Stimulated activated CD4-positive, alpha-beta T cell treated with anti-CD3 and anti-CD28 coated beads, Interleukin-15, amount 100 ng/mL, for 24 hours (primary cell): Measurements from ENCODE around the gene SMC4.
A peak's percentile ranks its signal among the peaks of the same experiment; 100 is the strongest.

Experiments
- DNase-seq: peaks from one replicate; pipeline ENCODE4 v3.0.0-alpha.2; 2020

The SMC4 gene

DNA sequence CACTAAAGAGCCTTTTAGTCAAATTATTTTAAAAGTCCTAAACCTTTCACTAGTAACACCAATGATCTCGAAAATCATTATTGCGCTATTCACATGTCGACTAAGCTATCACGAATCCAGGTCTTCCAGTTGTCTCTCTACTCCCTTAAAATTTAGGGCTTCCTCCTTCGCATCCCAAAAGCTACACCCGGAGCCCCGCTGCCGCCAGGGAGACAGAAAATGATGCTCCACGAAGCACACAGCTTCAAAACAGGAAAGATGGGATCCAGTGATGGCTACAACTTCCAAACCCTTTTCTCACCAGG is 678 bp upstream of the SMC4 start:
- DNase-seq: no peak

- DNase-seq: peak; percentile 56
Observed at GRCh38 chr3:160400030-160400701, 716 bp downstream of the SMC4 start.

DNA sequence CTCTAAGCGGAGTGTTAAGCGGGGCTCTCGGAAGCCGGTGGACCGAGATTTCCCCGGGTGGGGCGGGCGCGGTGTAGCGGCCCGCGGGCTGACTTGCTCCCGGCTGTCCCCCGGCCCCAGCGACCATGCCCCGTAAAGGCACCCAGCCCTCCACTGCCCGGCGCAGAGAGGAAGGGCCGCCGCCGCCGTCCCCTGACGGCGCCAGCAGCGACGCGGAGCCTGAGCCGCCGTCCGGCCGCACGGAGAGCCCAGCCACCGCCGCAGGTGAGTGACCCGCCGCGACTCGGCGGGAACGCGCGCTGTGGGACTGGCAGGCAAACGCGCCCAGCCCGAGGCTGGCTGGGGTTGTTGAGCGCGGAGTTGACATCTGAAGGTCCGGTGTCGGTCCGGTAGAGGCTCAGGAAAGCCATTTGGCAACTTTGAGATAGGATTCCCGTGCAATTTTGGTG is 1.3 kb downstream of the SMC4 start:
- peak; percentile 37 for DNase-seq

- DNase-seq: peak; percentile 12
Observed at GRCh38 chr3:160401291-160402095, 2.0 kb downstream of the SMC4 start.

GRCh38 chr3:160402221-160403027 is 3.0 kb downstream of the SMC4 start:
- DNase-seq: no peak

DNA sequence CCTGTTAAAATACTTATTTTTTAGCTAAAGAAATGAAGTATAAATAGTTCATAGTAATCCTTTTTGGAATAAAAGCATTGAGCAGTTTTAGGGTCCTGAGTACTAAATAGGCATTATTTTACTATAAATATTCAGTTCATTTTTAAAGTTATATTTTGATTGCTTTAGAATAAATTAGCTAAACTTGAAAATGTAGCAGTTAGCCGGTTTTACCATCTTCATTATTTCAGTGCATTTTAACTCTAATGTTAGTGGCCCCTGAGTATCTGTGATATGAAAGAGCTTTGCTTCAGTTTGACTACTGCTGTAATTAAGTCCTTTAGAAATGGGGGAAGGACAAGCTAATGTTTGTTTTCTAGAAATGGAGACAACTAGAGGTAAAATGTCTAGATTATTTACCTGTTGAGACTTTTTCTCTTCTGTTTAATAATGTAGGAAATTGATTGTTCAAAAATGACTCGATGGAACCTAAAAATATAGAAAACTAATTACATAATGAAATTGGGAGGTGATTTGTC is 3.6 kb downstream of the SMC4 start:
- DNase-seq: no peak

- DNase-seq: no peak
Observed at GRCh38 chr3:160403796-160404470, 4.5 kb downstream of the SMC4 start.

- no peak for DNase-seq
Observed at GRCh38 chr3:160409812-160410610, 10.6 kb downstream of the SMC4 start.

GRCh38 chr3:160412477-160412876 is 13.0 kb downstream of the SMC4 start:
- DNase-seq: no peak

DNA sequence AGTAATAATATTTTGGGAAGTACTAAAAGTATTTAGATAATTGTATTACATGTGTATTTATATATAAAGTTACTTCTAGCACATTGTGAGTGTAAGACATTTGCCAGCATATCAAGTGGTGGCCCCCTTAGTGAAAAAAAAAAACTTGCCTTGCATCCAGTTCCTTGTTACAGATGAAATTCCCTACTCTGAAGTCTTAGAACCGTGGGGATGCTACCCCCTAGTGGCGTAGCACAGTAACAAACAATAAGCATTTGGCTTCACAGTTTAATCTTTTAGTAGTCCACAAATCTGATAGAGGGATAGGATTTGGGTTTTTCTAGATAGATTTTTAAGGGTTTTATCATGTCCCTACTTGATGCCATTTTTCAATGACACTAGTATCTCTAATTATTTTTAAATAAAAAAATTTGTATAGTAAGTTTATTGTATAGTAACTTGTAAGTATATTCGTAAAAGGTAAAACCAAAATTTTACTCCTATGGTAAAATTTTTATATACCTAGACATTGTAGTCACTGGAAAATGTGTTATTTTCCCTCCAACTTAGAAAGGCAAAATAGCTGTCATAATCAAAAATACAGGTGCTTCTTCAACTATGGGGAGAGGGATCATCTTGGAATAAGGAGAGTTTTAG is 14.3 kb downstream of the SMC4 start:
- DNase-seq: peak; percentile 67

- DNase-seq: no peak
Observed at GRCh38 chr3:160417311-160417710, 17.9 kb downstream of the SMC4 start.

- DNase-seq: no peak
Observed at GRCh38 chr3:160427832-160428424, 28.5 kb downstream of the SMC4 start.

DNA sequence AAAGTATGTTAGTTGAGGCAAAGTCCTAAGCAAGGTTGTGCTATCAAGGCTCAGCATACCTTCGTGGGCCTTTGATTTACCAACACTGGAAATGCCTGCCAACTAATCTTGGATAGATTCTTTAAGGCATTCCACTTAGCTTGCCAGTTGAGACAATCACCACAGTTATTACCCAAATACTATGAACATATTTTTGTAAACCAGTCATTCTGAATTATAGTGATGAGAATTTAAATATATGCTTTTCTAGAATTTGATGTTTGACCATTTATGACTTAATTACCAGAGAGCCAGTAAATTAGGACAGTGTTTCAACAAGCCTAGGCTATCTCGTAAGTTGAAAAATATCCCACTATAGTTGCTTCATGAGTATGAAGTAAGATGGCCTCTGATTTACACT is 34.6 kb downstream of the SMC4 start:
- DNase-seq: no peak

GRCh38 chr3:160435095-160435494 is 35.6 kb downstream of the SMC4 start:
- no peak for DNase-seq

GRCh38 chr3:160435747-160436146 is 36.3 kb downstream of the SMC4 start:
- DNase-seq: no peak

DNA sequence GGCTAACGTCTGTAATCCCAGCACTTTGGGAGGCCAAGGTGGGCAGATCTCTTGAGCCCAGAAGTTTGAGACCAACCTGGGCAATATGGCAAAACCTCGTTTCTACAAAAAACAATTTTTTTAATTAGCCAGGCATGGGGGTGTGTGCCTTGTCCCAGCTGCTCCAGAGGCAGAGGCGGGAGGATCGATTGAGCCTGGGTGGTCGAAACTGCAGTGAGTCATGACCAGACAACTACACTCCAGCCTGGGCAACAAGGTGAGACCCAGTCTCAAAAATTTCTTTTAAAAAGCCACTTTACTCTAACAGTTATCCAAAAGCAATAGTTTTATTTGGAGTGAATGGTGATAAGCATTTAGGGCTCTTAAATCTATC is 37.6 kb downstream of the SMC4 start:
- peak; percentile 19 for DNase-seq

DNA sequence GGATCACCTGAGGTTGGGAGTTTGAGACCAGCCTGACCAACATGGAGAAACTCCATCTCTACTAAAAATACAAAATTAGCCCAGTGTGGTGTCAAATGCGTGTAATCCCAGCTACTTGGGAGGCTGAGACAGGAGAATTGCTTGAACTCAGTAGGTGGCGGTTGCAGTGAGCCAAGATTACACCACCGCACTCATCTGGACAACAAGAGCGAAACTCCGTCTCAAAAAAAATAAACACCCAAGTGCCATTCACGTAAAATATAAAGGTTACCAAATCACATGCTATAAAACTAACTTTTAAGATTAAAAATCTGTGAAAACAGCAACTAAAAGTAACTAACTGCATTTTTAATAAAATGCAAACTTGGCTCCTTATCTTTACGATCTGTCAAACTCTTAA is 41.2 kb downstream of the SMC4 start:
- no peak for DNase-seq

DNA sequence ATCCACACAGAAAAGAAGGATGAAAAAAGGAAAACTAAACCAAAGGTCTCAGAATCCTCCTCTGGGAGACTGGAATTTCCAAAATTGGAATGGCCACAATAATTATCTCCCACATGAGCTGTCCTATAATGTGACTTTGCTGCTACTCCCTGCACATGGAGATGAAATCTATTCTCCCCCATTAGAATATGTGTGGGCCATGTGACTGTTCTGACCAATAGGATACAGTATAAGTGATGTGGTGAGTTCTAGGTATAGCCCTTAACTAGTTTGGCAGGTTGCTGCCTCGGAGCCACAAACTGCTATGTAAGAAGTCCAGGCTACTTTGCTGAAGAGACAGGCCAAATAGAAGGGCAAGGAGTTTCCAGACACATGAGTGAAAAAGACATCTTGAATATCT is 45.0 kb downstream of the SMC4 start:
- DNase-seq: no peak

- no peak for DNase-seq
Observed at GRCh38 chr3:160445854-160446253, 46.4 kb downstream of the SMC4 start.

- no peak for DNase-seq
Observed at GRCh38 chr3:160446522-160447056, 47.1 kb downstream of the SMC4 start.

- DNase-seq: no peak
Observed at GRCh38 chr3:160447544-160447943, 48.1 kb downstream of the SMC4 start.
